Measurements from ENCODE around the gene ZNF804B.

The ZNF804B gene

GRCh38 chr7:89265631-89266030 is 506.1 kb downstream of the ZNF804B start:
- no peaks in the 10 kb centered on the region for H3K4me1 Mint-ChIP-seq
- no peak for ATAC-seq
- no peaks in the 10 kb centered on the region for H3K27me3 Mint-ChIP-seq
- no peak overlapping the region for H3K27ac Mint-ChIP-seq
- DNase-seq: no peak
- no peaks in the 10 kb centered on the region for H3K36me3 Mint-ChIP-seq (ENCODE audit: low read depth)
- no peak overlapping the region for H3K4me3 Mint-ChIP-seq
- H3K9me3 Mint-ChIP-seq: peaks cover 6% of the 10 kb centered on the region

GRCh38 chr7:89283302-89283701 is 523.8 kb downstream of the ZNF804B start:
- Mint-ChIP-seq H3K27ac (no peak overlapping the region), H3K36me3 (ENCODE audit: low read depth) (no peaks in the 10 kb centered on the region), H3K9me3 (peaks cover 4% of the 10 kb centered on the region), H3K4me1 (no peaks in the 10 kb centered on the region), H3K4me3 (no peak overlapping the region), H3K27me3 (no peaks in the 10 kb centered on the region)
- DNase-seq (no peak), ATAC-seq (no peak)

- Mint-ChIP-seq H3K27me3 (no peaks in the 10 kb centered on the region), H3K27ac (no peak overlapping the region), H3K9me3 (no peaks in the 10 kb centered on the region), H3K36me3 (ENCODE audit: low read depth) (no peaks in the 10 kb centered on the region), H3K4me3 (no peak overlapping the region), H3K4me1 (no peaks in the 10 kb centered on the region)
- DNase-seq: no peak
- ATAC-seq: no peak
Observed at GRCh38 chr7:89308535-89308934, 549.0 kb downstream of the ZNF804B start.

- Mint-ChIP-seq H3K9me3 (no peaks in the 10 kb centered on the region), H3K4me3 (no peak overlapping the region), H3K27me3 (no peaks in the 10 kb centered on the region), H3K4me1 (no peaks in the 10 kb centered on the region), H3K36me3 (ENCODE audit: low read depth) (no peaks in the 10 kb centered on the region), H3K27ac (no peak overlapping the region)
- DNase-seq (no peak), ATAC-seq (no peak)
Observed at GRCh38 chr7:89311886-89312285, 552.4 kb downstream of the ZNF804B start.

- ATAC-seq (no peak), DNase-seq (no peak)
- Mint-ChIP-seq H3K4me1 (no peaks in the 10 kb centered on the region), H3K36me3 (ENCODE audit: low read depth) (no peaks in the 10 kb centered on the region), H3K27ac (no peak overlapping the region), H3K4me3 (no peak overlapping the region), H3K9me3 (no peaks in the 10 kb centered on the region), H3K27me3 (no peaks in the 10 kb centered on the region)
Observed at GRCh38 chr7:89312551-89312950, 553.1 kb downstream of the ZNF804B start.

- Mint-ChIP-seq H3K9me3 (no peaks in the 10 kb centered on the region), H3K27me3 (no peaks in the 10 kb centered on the region), H3K36me3 (ENCODE audit: low read depth) (no peaks in the 10 kb centered on the region), H3K27ac (no peak overlapping the region), H3K4me3 (no peak overlapping the region), H3K4me1 (no peaks in the 10 kb centered on the region)
- DNase-seq: no peak
- no peak for ATAC-seq
Observed at GRCh38 chr7:89316584-89317251, 557.2 kb downstream of the ZNF804B start.

GRCh38 chr7:89332026-89332425 is 572.5 kb downstream of the ZNF804B start:
- Mint-ChIP-seq H3K27ac (no peak overlapping the region), H3K36me3 (ENCODE audit: low read depth) (no peaks in the 10 kb centered on the region)

GRCh38 chr7:89334797-89335196 is 575.3 kb downstream of the ZNF804B start:
- H3K4me1 Mint-ChIP-seq: no peaks in the 10 kb centered on the region
- ATAC-seq: no peak
- no peak overlapping the region for H3K4me3 Mint-ChIP-seq
- no peaks in the 10 kb centered on the region for H3K36me3 Mint-ChIP-seq (ENCODE audit: low read depth)
- DNase-seq: no peak
- no peak overlapping the region for H3K27ac Mint-ChIP-seq
- no peaks in the 10 kb centered on the region for H3K9me3 Mint-ChIP-seq
- no peaks in the 10 kb centered on the region for H3K27me3 Mint-ChIP-seq

More at GRCh38 chr7:89332026-89332425, 572.5 kb downstream of the ZNF804B start:
- Mint-ChIP-seq H3K4me1 (no peaks in the 10 kb centered on the region), H3K9me3 (no peaks in the 10 kb centered on the region), H3K27me3 (no peaks in the 10 kb centered on the region), H3K4me3 (no peak overlapping the region)
- ATAC-seq (no peak), DNase-seq (no peak)

GRCh38 chr7:89335490-89335889 is 576.0 kb downstream of the ZNF804B start:
- H3K4me1 Mint-ChIP-seq: no peaks in the 10 kb centered on the region
- no peaks in the 10 kb centered on the region for H3K9me3 Mint-ChIP-seq
- ATAC-seq (no peak), DNase-seq (no peak)
- no peak overlapping the region for H3K4me3 Mint-ChIP-seq
- no peaks in the 10 kb centered on the region for H3K27me3 Mint-ChIP-seq
- no peaks in the 10 kb centered on the region for H3K36me3 Mint-ChIP-seq (ENCODE audit: low read depth)
- H3K27ac Mint-ChIP-seq: no peak overlapping the region

- Mint-ChIP-seq H3K9me3 (no peaks in the 10 kb centered on the region), H3K4me1 (no peaks in the 10 kb centered on the region), H3K27me3 (no peaks in the 10 kb centered on the region), H3K4me3 (no peak overlapping the region), H3K36me3 (ENCODE audit: low read depth) (no peaks in the 10 kb centered on the region), H3K27ac (no peak overlapping the region)
- DNase-seq (no peak), ATAC-seq (no peak)
Observed at GRCh38 chr7:89336121-89336520, 576.6 kb downstream of the ZNF804B start.

- H3K4me1 Mint-ChIP-seq: no peaks in the 10 kb centered on the region
- no peaks in the 10 kb centered on the region for H3K36me3 Mint-ChIP-seq (ENCODE audit: low read depth)
- DNase-seq (no peak), ATAC-seq (no peak)
- H3K4me3 Mint-ChIP-seq: no peak overlapping the region
- H3K9me3 Mint-ChIP-seq: no peaks in the 10 kb centered on the region
- H3K27me3 Mint-ChIP-seq: no peaks in the 10 kb centered on the region
- H3K27ac Mint-ChIP-seq: no peak overlapping the region
Observed at GRCh38 chr7:89339748-89340147, 580.2 kb downstream of the ZNF804B start.

GRCh38 chr7:89357121-89357520 is 597.6 kb downstream of the ZNF804B start:
- Mint-ChIP-seq H3K9me3 (peaks cover 3% of the 10 kb centered on the region), H3K4me3 (no peak overlapping the region), H3K27ac (no peak overlapping the region), H3K36me3 (ENCODE audit: low read depth) (no peaks in the 10 kb centered on the region), H3K27me3 (no peaks in the 10 kb centered on the region), H3K4me1 (peaks cover 9% of the 10 kb centered on the region)
- DNase-seq: no peak
- ATAC-seq: no peak

- ATAC-seq: no peak
- no peak for DNase-seq
- no peaks in the 10 kb centered on the region for H3K36me3 Mint-ChIP-seq (ENCODE audit: low read depth)
- no peaks in the 10 kb centered on the region for H3K9me3 Mint-ChIP-seq
- H3K4me3 Mint-ChIP-seq: no peak overlapping the region
- no peaks in the 10 kb centered on the region for H3K4me1 Mint-ChIP-seq
- no peak overlapping the region for H3K27ac Mint-ChIP-seq
- H3K27me3 Mint-ChIP-seq: no peaks in the 10 kb centered on the region
Observed at GRCh38 chr7:89377219-89377618, 617.7 kb downstream of the ZNF804B start.

GRCh38 chr7:89385411-89385810 is 625.9 kb downstream of the ZNF804B start:
- Mint-ChIP-seq H3K4me3 (no peak overlapping the region), H3K36me3 (ENCODE audit: low read depth) (no peaks in the 10 kb centered on the region), H3K4me1 (no peaks in the 10 kb centered on the region), H3K27ac (no peak overlapping the region), H3K27me3 (no peaks in the 10 kb centered on the region), H3K9me3 (peaks cover 9% of the 10 kb centered on the region)
- no peak for DNase-seq
- no peak for ATAC-seq
